ENCODE data around the gene GFOD1.

The GFOD1 gene

DNA sequence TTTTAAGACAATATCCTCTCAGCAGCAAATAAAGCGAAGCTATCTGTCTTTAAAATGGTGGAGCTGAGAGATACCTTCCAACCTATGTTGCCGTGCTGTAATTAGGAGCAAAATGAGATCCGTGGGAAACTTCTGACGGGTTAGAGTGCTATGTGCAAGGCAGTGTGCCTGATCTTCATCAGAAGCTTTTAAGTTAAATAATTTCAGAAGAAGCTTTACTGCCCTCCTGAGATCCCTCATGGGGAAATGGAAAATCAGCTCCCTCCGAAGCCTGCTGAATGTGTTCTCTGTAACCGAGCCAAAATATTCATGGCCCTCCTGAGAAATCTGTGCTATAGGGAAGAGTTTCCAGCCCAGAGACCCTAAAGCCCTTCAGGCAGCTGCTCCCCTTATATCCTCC lies 115.3 kb downstream of the GFOD1 start:
- no peak for DNase-seq

GRCh38 chr6:13371421-13372072 lies 115.9 kb downstream of the GFOD1 start:
- DNase-seq = no peak

DNA sequence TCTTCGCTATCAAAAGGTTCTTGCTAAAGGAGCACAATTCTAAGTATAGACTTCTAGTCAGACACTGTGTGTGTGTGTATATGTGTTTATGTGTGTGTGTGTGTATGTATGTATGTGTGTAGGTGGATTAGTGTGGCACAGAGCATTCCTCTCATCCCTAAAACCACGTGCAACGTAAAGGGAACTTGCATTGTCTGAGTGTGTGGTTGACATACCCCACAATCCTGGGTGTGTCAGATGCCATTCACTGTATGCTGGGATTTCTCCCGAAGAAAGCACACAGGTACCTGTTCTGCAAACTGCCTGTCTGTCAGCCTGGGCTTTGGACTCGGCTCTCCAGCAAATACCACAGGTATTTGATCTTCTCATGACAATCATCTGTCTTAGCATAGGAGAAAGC lies 116.8 kb downstream of the GFOD1 start:
- no peak for DNase-seq

DNA sequence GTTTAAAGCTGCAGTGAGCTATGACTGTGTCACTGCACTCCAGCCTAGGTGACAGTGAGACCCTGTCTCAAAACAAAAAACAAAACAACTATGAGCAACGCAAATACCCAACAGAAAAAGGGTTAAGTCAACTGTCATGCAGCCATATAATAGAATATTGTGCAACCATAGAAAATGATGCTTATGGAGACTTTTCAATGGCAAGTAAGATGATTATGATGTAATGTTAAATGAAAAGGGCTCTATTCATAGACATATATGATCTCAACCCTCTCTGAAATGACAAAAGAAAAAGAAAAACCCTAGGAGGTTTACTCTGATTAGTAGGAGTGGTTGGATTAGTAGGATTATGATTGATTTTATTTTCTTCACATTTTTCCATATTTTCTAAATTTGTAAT lies 117.8 kb downstream of the GFOD1 start:
- no peak for DNase-seq

GRCh38 chr6:13368731-13369115 lies 118.7 kb downstream of the GFOD1 start:
- DNase-seq = no peak

- no peak for DNase-seq
Observed at GRCh38 chr6:13368079-13368730, 119.2 kb downstream of the GFOD1 start.

GRCh38 chr6:13367396-13367795 lies 120.0 kb downstream of the GFOD1 start:
- no peak for DNase-seq

DNA sequence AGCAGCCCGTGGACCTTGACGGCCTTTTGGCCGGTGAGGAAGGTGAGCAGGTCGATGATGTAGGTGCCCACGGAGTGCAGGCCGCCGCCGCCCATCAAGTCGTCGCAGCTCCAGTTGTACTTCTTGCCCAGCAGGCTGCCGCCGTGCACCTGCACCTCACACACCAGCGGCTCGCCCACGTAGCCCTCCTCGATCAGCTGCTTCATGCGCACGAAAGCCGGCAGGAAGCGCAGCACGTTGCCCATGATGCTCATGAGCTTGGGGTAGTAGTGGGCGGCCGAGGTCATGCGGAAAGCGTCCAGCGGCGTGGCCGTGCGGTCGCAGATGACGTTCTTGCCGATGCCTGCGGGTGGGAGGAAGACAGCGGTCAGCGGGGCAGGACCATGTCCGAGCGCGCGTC lies 122.1 kb downstream of the GFOD1 start:
- DNase-seq = no peak

- DNase-seq = no peak
Observed at GRCh38 chr6:13364842-13365241, 122.6 kb downstream of the GFOD1 start.

GRCh38 chr6:13362412-13362811 lies 125.0 kb downstream of the GFOD1 start:
- no peak for DNase-seq

GRCh38 chr6:13360671-13361540 lies 126.5 kb downstream of the GFOD1 start:
- DNase-seq = no peak

DNA sequence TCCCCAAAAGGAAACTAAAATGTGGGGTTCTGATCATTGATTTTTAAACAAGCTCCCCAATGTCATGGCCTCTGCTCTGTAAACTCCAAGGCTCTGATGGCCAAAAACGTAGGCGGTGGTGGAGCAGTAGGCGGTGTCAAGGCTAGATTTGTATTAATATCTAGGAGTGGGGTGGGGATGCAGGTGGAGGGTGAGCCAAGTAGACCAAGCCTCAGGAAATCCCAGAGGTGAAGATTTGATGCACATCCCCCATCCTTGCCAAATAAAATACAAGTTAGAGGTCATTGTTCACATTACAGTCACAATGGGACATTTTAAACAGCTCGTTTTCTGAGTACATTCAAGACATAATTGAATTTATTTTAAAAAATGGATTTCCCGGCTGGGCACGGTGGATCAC lies 128.1 kb downstream of the GFOD1 start:
- no peak for DNase-seq

DNA sequence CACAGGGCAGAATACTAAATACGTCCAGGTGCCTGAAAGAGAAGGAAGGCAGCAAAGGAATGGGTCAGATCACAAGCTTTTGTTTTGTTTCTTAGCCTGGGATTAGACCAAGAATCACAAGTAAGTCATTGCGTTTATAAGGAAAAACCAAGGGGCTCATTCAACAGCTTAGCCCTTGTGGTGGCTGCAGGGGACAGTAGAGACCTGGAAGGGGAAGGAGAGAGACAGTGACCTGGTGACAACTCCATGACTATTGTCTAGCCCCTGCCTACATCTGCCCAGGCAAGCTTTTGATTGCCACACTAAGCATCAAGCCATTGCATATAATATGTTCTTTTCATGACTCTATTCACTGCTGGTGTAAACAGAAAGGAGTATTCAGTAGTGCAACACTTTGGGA lies 128.9 kb downstream of the GFOD1 start:
- no peak for DNase-seq

DNA sequence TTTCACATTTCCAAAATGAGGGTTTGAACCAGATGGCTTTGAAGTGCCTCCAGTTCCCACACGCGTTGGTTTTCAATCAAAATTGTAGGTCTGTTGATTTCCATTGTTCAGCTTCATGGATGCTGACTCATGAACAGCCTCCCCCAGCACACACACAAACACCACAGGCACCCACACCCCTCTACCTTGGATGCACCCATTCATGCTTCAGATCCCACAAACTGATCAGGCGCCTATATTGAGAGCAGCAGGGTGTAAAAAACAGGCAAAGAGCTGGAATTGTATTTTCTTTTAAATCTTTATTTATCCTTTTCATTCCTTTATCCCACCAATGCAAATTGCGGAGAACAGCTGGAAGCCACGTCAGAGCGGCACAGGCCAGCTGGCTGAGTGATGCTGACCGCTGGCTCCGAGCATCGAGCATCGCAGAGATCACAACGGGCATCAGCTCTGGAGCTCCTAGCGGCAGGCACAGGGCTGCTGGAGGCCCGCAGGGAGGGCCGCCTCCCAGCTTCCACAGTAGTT lies 129.8 kb downstream of the GFOD1 start:
- DNase-seq = no peak

DNA sequence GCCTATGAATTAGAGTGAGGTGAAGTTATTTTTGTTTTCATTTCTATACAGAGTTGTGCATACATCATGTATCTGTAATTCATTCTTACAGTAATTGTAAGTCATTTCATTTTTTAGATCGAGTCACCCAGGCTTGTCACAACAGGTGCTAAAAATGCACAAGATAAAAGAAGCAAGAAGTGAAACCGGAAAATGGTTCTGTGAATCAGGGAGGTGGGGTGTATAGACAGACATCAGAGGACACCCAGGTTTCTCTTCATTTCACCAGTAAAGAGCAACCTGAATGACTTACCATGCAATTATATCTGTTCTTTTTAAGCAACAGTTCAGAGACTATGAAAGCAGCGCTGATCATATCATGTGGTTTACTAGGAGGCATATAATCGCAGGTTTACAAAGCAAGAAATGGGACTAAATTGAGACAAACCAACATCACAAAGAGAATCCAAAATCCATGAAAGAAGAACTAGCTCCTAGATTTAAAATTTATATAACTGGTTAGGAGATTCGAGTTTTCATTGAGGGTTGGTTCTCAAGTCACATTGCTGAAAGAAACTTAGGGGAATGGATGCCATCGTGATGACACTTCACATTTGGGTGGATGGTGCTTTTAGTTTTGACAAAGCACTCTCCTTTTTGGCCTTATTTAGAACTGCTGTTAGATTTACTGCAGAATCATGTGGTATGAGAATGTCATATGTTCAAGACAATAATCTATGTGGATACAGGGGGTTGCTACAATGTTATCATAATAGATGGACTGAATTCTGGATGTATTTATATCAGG lies 131.2 kb downstream of the GFOD1 start:
- peak; percentile 36 for DNase-seq

DNA sequence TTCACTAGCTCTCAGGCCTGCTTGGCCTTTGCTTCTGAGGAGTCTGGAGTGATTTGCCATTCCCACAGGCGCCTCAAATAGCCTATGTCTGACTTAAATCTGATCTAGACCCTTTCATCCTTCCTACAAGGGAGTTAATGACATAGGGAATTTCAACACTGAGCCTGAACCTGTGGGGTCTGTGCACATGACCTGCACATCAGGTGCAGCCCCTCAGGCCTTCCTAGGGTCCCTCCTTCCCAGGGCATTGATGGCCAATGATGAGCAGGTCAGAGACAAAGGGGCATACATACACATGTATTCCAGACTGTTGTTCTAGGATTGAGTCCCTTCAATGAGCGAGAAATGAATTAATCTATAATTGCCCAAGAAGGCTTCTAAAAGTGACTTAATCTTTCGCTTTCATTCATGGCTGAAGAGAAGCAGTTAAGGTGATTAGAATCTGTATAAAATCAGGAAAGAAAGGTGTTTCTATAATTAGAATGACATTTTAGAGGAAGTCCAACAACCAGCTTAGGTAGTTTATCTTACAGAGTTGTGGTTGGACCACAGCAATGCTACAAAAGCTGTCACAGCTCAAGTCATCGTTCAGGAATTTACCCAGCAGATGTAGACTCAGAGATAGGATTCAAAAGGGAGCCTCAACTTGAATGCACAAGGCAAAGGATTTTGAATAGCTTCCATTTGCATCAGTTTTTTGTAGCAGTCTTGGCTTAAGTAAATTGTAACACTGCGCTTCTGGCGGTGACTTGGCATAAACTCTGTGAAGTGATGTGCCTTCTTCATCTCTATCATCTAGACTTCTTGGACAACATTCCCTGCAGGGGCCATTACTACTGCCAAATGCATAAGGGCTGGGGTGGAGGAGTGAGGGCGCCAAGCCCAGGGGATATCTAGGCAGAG lies 132.1 kb downstream of the GFOD1 start:
- DNase-seq = peak; percentile 23

DNA sequence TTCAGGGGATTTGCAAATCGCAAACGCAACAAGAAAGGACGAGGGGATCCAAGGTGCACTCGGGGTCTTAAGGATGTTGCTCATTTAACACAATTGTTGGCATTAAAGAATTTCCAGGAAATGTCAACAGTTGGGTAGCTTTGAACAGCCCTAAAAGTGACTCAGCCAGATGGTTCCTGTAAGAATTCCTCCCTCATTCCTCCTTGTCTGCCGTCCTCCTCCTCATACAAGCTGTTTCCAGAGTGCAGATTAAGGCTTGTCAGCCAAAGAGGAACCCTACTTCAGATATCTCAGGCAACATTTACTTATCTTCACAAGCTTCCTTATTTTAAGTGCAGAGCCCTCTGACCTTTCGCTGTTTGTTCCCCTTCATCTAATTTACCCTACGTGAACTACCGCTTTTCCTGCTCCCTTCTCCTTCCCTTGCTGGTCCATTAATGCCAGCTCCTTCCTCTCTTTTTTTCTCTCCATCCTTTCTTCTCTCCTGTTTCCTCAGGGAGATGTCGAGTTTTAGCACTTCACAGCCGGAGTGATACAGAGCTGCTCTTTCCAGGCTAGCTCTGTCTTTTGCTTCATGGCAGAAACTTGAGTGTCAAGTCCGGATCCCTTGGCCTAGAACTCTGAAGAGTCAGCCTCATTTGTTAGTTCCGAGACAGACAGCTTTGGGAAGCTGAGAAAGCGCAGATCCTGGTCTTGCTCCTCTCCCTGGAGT lies 132.9 kb downstream of the GFOD1 start:
- no peak for DNase-seq

- no peak for DNase-seq
Observed at GRCh38 chr6:13352165-13352564, 135.2 kb downstream of the GFOD1 start.

DNA sequence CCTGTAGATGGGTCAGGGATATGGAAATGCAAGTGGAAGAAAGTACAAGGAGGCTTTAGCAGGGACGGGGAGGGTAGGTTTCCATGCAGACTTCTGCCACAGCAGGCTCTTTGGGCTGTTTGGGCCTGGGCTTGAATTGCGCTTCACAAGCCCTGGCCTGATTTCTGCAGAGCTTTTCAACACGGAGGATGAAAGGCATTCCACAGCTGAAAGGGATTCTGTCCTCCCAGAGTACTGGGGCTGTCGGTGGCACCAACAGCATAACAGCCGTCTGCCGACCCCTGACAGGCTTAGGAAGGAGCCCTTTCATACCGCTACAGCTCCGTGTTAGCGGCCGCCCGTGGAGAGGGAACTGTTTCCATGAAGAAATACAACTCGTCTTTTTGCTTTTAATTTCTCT lies 136.1 kb downstream of the GFOD1 start:
- no peak for DNase-seq

DNA sequence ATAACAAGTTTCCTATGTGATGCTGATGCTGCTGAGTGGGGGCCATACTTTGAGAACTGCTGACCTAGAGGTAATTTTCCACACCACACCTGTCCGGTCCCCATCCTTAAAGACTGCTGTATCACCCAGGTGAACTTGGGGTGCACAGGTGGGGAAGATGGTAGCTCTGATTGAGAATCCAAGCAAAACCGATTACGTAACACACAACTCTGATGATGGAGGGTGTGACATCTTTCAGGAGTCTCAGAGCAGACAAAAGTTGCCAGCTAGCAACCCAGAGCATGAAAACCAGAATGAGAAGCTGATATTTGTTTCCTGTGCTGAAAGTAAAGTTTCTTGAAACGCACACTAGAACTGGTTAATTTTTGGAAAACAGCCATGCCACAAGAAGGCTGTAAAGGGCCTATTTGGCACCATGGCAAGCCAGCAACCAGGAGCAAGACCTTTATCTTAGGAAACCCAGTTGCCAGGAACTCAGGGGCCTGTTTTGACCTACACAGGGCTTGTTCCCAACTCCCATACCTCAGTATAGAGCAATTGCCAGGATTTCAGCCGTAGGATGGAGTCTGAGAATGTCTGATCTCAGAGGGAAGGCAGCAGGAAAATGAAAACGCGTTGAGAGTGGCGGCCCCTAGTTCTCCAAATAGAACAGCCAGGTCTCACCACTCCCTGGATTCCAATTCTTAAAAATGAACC lies 137.4 kb downstream of the GFOD1 start:
- DNase-seq = no peak
